ENCODE data around the gene UBE2F.

GRCh38 chr2:237983922-237984321 is 17.1 kb downstream of the UBE2F start:
- TF ChIP-seq, protein P1, sequence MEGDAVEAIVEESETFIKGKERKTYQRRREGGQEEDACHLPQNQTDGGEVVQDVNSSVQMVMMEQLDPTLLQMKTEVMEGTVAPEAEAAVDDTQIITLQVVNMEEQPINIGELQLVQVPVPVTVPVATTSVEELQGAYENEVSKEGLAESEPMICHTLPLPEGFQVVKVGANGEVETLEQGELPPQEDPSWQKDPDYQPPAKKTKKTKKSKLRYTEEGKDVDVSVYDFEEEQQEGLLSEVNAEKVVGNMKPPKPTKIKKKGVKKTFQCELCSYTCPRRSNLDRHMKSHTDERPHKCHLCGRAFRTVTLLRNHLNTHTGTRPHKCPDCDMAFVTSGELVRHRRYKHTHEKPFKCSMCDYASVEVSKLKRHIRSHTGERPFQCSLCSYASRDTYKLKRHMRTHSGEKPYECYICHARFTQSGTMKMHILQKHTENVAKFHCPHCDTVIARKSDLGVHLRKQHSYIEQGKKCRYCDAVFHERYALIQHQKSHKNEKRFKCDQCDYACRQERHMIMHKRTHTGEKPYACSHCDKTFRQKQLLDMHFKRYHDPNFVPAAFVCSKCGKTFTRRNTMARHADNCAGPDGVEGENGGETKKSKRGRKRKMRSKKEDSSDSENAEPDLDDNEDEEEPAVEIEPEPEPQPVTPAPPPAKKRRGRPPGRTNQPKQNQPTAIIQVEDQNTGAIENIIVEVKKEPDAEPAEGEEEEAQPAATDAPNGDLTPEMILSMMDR (conservative IDR thresholded peaks at IDR 0.05; ENCODE audit: low read depth, low read length), result no peak
- no peak for TF ChIP-seq EZH2 (IDR thresholded peaks at IDR 0.05; ENCODE audit: borderline replicate concordance, low read depth, low read length, poor library complexity, severe bottlenecking)

Measured in A673 (cell line).